ENCODE data around the gene CENPE. TPM values are rescaled to one million over a fixed set of nuclear protein-coding genes. Genes with fewer than 3 reads are reported as not detected.
A peak's percentile ranks its signal among the peaks of the same experiment; 100 is the strongest.

CENPE gene
- total RNA-seq, 1 donor from 2014 or later, result 3.0 TPM

DNA sequence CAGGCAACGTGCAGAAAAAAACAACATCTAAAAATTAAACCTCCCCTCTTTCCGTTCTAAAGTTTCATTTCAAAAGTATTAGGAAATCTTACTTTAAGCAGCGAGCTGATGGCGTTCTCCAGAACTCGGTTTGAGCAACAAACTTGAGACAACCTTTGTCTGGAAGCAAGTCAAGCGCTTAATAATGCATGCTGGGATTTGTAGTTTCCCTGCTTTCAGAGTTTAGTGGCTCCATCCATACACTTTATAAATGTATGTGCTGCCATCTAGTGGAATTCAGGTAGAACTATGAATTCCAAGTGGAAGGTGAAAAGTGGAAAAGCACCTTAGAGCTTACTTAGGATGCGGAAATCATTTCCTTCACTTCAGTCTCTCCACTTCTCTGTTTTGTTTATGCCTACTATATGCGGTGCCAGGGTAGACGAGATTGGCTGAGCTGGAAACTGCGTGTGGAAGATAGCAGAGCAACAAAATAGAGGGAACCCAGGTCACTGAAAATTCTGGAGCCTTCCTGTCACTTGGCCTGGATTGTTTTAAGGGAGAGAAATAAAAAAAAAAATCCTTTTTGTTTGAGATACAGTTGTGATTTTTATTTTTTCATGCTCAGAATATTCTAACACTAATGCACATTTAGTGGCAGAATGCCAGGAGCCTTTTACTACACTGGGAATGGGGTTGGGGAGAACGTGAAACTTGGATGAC lies 98.3 kb downstream of the CENPE start, which contains the start of gene BDH2:
Gene BDH2 (minus strand): TSS at position 144 of the 702 bp plus-strand sequence. CDS start 3,580 bp downstream, outside the sequence.
- peak; percentile 51 for TF ChIP-seq CTCF (IDR thresholded peaks at IDR 0.05; ENCODE audit: insufficient read depth, low read length, poor library complexity, severe bottlenecking)
- peak; percentile 95 for DNase-seq (ENCODE audit: low read depth)
- H3K4me3 ChIP-seq (ENCODE audit: low read depth, low read length), result peak within 1 kb of the TSS; percentile 57

GRCh38 chr4:103098756-103099440 lies 99.2 kb downstream of the CENPE start:
- H3K4me3 ChIP-seq (ENCODE audit: low read depth, low read length), result peak overlapping the region; percentile 57
- DNase-seq (ENCODE audit: low read depth), result no peak
- no peak for TF ChIP-seq CTCF (IDR thresholded peaks at IDR 0.05; ENCODE audit: insufficient read depth, low read length, poor library complexity, severe bottlenecking)
- H3K27me3 ChIP-seq (ENCODE audit: control insufficient read depth, insufficient read depth, low read length), result no peaks in the 10 kb centered on the region
- H3K36me3 ChIP-seq (ENCODE audit: control insufficient read depth, insufficient read depth, low read length), result no peaks in the 10 kb centered on the region

More for the DNA sequence above, 98.3 kb downstream of the CENPE start, which contains the start of gene BDH2:
- Histone ChIP-seq H3K27me3 (ENCODE audit: control insufficient read depth, insufficient read depth, low read length) (no peaks in the 10 kb centered on the region), H3K36me3 (ENCODE audit: control insufficient read depth, insufficient read depth, low read length) (no peaks in the 10 kb centered on the region)

DNA sequence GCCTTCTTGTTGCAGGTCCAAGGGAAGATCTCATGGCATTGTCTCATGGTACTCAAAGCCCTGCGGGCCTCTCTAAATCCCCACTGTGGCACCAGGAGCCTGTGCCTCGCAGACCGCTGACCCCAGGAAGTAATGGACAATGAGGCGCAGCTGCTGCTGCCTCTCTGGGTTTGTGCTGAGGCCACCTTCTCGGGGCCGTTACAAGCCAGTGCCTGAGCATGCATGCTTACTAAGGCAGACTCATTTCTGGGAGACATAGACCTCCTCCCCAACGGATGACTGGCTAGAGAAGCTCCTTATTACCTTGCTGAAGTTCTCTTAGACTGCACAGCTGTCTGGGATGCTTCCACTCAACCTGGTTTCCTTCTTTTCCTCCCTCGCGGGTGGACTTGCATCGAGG lies 99.8 kb downstream of the CENPE start:
- DNase-seq (ENCODE audit: low read depth), result no peak
- TF ChIP-seq CTCF (IDR thresholded peaks at IDR 0.05; ENCODE audit: insufficient read depth, low read length, poor library complexity, severe bottlenecking), result no peak
- peak overlapping the region; percentile 57 for H3K4me3 ChIP-seq (ENCODE audit: low read depth, low read length)
- no peaks in the 10 kb centered on the region for H3K27me3 ChIP-seq (ENCODE audit: control insufficient read depth, insufficient read depth, low read length)
- H3K36me3 ChIP-seq (ENCODE audit: control insufficient read depth, insufficient read depth, low read length), result no peaks in the 10 kb centered on the region

GRCh38 chr4:103097112-103097511 lies 101.0 kb downstream of the CENPE start:
- DNase-seq (ENCODE audit: low read depth), result no peak
- Histone ChIP-seq H3K36me3 (ENCODE audit: control insufficient read depth, insufficient read depth, low read length) (no peaks in the 10 kb centered on the region), H3K27me3 (ENCODE audit: control insufficient read depth, insufficient read depth, low read length) (no peaks in the 10 kb centered on the region), H3K4me3 (ENCODE audit: low read depth, low read length) (no peak overlapping the region)
- no peak for TF ChIP-seq CTCF (IDR thresholded peaks at IDR 0.05; ENCODE audit: insufficient read depth, low read length, poor library complexity, severe bottlenecking)

- H3K36me3 ChIP-seq (ENCODE audit: control insufficient read depth, insufficient read depth, low read length), result peaks cover 3% of the 10 kb centered on the region
- no peak overlapping the region for H3K4me3 ChIP-seq (ENCODE audit: low read depth, low read length)
- no peak for TF ChIP-seq CTCF (IDR thresholded peaks at IDR 0.05; ENCODE audit: insufficient read depth, low read length, poor library complexity, severe bottlenecking)
- DNase-seq (ENCODE audit: low read depth), result no peak
- no peaks in the 10 kb centered on the region for H3K27me3 ChIP-seq (ENCODE audit: control insufficient read depth, insufficient read depth, low read length)
Measured at GRCh38 chr4:103095080-103095479, 103.1 kb downstream of the CENPE start.
